ENCODE data around the gene ZBED5. TPM values are rescaled to one million over a fixed set of nuclear protein-coding genes. Genes with fewer than 3 reads are reported as not detected.
A peak's percentile ranks its signal among the peaks of the same experiment; 100 is the strongest.

ZBED5 gene
- total and polyA plus RNA-seq, 2 donors, result 29.2 to 73.8 TPM

- no peak for DNase-seq (ENCODE audit: extremely low spot score)
- Histone ChIP-seq H3K4me3 (ENCODE audit: low read depth, low read length) (peak overlapping the region; percentile 98), H3K27ac (ENCODE audit: low read depth) (peak overlapping the region; percentile 98), H3K4me1 (ENCODE audit: insufficient read depth) (no peaks in the 10 kb centered on the region), H3K36me3 (ENCODE audit: insufficient read depth) (peaks cover 12% of the 10 kb centered on the region)
- WGBS, result under 1% methylated on average over 39 of the region's 39 CpGs
Observed at GRCh38 chr11:10807493-10808234, 50.2 kb downstream of the ZBED5 start.

DNA sequence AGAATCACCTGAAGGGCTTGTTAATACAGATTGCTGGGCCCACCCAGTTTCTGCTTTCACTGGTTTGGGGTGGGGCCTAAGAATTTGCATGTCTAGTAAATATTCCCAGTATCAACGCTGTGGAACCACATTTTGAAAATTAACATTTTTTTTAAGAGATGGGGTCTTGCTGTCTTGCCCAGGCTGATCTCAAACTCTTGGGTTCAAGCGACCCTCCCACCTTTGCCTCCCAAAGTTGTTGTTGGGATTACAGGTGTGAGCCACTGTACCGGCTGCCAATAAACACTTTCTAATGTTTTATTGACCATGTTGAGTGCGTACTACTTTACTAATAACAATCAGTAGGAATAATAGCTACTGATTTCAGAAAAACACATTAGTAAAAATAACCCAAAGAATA is 51.6 kb downstream of the ZBED5 start:
- H3K36me3 ChIP-seq (ENCODE audit: insufficient read depth), result peaks cover 20% of the 10 kb centered on the region
- H3K4me1 ChIP-seq (ENCODE audit: insufficient read depth), result no peaks in the 10 kb centered on the region
- no peak for DNase-seq (ENCODE audit: extremely low spot score)
- WGBS, result 75% methylated on average over 4 of the region's 4 CpGs
- H3K27ac ChIP-seq (ENCODE audit: low read depth), result no peak overlapping the region
- H3K4me3 ChIP-seq (ENCODE audit: low read depth, low read length), result no peak overlapping the region

GRCh38 chr11:10805741-10806140 is 52.1 kb downstream of the ZBED5 start:
- Histone ChIP-seq H3K36me3 (ENCODE audit: insufficient read depth) (peaks cover 20% of the 10 kb centered on the region), H3K4me1 (ENCODE audit: insufficient read depth) (no peaks in the 10 kb centered on the region), H3K27ac (ENCODE audit: low read depth) (no peak overlapping the region), H3K4me3 (ENCODE audit: low read depth, low read length) (no peak overlapping the region)
- 79% methylated on average over 8 of the region's 8 CpGs for WGBS
- no peak for DNase-seq (ENCODE audit: extremely low spot score)

DNA sequence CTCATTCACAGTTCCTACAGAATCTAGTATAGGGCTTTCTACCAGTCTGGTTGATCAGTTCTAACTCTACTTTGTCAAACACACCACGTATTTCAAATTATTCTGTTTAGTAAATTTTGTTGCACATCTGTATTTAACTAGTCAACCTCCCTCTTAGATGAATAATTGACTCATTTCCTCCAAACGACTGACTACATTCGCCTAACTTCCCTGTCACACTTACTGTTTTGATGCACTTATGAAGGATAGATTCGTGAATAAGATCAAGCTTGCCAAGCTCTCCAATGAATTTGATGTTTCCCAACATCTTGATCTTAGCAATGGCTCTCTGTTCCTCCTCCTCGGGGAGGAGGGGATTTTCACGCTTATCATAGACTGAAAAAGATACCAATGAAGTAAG is 54.2 kb downstream of the ZBED5 start:
- WGBS, result 76% methylated on average over 6 of the region's 6 CpGs
- Histone ChIP-seq H3K4me1 (ENCODE audit: insufficient read depth) (no peaks in the 10 kb centered on the region), H3K27ac (ENCODE audit: low read depth) (no peak overlapping the region), H3K4me3 (ENCODE audit: low read depth, low read length) (no peak overlapping the region), H3K36me3 (ENCODE audit: insufficient read depth) (peaks cover 28% of the 10 kb centered on the region)
- no peak for DNase-seq (ENCODE audit: extremely low spot score)

Other genes with a start within 250 kb of the ZBED5 start
- 60.1 TPM for gene IRAG1, start 164.3 kb downstream of the ZBED5 start, total RNA-seq
- 75.9 TPM for gene IRAG1, start 164.3 kb downstream of the ZBED5 start, polyA plus RNA-seq
- 38.3 TPM for gene CTR9, start 106.8 kb downstream of the ZBED5 start, total RNA-seq
- gene CTR9, start 106.8 kb downstream of the ZBED5 start, polyA plus RNA-seq, result 18.9 TPM
- 646 TPM for gene EIF4G2, start 49.1 kb downstream of the ZBED5 start, total RNA-seq
- gene EIF4G2, start 49.1 kb downstream of the ZBED5 start, polyA plus RNA-seq, result 381 TPM